Medulla oblongata (tissue), 1 donor: ENCODE results near the gene CNBD2.
"Not testable (repeated sequence)": the region's sequence is repeated elsewhere in the genome, so short reads cannot be mapped to it uniquely, and the experiment has no call there.

ENCODE experiments used
- DNase-seq: peaks from one replicate; pipeline ENCODE4 v3.0.0-alpha.2; 2015; ENCODE audit errors: extremely low spot score

Gene CNBD2

DNA sequence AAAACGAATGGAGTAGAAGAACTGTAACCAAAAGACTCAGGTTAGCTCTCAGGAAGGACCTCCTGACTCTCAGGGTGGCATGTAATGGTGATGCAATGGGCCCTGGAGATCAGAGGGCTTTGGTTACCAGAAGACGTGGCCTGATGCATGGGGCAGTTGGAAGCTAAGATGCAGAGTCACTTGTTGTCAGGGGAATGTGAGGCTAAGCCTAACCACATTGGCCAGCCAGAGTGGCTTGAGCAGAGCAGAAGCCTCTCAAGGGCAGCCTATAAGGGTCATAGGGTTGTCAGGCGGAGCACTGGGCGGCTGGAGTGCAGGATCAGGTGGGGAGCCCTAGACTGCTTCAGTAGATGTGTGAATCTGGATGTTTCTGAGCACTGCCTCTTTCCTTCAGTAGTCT is 5.9 kb downstream of the CNBD2 start:
- no peak for DNase-seq

DNA sequence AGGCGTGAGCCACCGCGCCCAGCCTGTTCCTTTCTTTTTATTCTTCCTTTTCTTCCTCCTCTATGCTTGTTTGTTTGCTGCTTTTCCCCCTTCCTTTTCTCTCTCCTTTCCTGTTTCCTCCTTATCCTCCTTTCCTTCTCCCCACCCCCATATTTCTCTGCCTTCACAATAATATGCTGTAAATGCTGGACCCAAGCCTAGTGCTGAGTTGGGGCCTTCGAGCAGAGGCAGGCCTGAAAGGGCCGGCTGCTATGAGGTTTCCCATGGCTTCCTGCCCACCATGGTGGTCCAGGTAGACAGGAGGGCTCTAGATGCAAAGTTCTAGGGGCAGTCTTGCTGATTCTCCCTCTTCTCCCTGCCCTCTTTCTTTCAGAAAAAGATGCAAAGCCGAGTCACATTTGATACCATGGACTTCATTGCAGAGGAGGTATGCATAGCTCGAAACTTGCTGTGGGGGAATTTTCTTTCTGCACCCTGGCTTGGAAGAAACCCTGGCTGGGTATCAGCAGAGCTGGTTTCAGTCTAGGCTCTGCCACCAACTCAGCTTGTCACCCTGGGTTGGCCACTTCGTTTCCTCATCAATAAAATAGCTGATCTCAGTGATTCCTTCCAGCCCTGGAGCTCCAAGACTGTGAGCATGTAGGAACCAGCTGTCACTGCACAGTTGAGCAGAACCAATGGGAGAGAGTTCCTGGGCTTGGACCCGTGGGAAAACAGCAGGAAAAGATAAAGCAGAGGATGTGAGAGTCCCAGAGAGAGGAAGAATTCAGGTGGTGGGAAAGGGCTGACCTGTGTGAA is 7.4 kb downstream of the CNBD2 start:
- DNase-seq: no peak

DNA sequence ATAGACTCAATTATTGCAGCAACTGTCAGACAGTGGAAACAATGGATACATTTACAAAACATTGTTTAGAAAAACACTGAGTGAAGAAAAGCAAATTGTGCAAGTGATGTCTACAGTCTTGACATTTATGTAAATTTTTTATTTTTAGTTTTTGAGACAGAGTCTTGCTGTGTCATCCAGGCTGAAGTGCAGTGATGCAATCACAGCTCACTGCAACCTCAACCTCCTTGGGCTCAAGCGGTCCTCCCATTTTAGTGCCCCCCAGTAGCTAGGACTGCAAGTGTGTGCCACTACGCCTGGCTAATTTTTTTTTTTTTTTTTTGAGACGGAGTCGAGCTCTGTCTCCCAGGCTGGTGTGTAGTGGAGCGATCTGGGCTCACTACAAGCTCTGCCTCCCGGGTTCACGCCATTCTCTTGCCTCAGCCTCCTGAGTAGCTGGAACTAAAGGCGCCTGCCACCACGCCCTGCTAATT is 9.7 kb downstream of the CNBD2 start:
- no peak for DNase-seq

DNA sequence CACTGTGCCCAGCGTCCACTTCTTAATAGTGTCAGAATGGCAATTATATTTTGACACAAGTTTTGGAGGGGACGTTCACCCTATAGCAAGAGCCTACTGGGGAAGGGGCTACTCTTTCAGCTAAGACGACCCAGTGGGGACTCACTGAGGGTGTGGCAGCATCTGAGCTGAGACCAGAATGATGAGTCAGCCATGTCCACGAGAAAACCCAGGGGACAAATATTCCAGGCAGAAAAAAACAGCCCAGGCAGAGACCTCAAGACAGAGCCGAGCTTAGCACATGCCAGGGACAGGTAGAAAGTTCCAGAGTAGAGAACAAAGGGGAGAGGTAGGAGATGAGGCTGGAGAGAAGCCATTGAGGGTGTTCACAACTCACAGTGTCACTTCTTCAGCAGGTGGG is 11.2 kb downstream of the CNBD2 start:
- no peak for DNase-seq

DNA sequence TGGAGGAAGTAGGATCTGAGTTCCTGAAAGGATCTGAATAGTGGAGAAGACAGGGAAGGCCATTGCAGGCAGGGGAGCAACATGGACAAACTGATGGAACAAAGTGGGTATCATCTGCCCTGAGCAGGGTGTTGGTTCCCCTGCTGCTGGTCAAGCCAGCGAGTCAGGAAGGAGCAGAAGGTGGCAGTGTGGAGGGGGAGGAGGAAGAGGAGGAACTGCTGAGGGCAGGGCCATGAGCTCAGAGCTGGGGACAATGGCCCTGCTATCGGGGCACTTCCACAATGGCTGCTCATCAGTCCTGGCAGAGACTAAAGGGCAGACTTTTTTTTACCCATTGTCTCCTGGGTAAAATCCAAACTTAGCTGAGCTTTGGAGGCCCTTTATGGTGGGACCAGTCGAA is 13.6 kb downstream of the CNBD2 start:
- DNase-seq: no peak

DNA sequence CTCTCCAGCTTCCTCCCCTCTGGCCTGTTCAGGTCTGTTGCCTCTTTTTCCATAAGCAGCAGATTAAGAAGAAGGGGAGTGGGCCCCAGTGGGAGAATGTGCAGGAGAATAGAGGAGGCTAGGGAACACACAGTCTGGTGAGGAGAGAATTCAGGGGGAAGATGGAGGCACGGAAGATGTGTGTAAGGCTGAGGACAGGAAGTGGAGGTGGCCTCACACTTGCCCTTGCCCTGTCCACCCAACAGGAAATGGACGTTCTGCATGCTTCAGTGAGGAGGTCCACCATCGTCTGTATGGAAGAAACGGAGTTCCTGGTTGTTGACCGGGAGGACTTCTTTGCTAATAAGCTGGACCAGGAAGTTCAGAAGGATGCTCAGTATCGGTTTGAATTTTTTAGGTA is 16.0 kb downstream of the CNBD2 start:
- DNase-seq: no peak

DNA sequence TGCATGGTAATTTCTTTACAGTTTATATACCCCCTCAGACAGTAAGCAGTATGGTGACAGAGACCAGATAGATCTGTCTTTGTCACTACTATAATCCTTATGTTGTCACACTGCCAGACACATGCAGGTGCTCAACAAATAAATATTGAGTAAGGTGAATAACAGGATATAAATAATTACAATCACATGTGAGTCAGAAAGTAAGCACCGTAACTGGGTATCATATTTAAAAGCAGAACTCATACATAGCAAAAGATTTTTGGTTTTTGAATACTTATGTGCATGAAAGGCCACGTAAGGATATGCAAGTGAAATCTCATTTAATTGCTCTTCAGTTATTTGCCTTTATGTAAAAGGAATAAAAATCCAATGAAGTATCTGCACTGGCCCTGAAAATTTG is 17.4 kb downstream of the CNBD2 start:
- no peak for DNase-seq

DNA sequence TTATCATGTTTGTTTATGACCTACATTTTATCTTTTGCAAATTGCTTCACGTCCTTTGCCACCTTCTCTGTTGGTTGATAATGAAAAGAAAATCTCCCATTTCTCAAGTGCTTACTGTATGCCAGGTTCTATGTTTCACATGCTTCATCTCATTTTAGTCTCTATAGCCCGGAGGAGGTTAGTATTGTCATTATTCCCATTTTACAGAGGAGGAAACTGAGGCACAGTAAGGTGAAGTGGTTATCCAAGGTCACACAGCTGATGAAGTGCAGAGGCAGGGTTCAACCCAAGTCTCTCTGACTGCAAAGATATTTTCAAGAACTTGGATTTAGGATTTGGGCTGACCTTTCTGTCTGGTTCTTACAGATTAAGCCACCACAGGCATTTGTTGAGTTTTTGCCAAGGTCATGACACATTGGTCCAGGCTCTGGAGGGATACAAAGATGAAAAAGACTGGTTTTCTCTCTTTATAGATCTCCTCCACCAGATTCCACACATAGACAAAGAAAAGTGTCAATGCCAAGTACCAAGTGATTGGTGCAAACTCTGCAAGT is 20.6 kb downstream of the CNBD2 start:
- DNase-seq: no peak

DNA sequence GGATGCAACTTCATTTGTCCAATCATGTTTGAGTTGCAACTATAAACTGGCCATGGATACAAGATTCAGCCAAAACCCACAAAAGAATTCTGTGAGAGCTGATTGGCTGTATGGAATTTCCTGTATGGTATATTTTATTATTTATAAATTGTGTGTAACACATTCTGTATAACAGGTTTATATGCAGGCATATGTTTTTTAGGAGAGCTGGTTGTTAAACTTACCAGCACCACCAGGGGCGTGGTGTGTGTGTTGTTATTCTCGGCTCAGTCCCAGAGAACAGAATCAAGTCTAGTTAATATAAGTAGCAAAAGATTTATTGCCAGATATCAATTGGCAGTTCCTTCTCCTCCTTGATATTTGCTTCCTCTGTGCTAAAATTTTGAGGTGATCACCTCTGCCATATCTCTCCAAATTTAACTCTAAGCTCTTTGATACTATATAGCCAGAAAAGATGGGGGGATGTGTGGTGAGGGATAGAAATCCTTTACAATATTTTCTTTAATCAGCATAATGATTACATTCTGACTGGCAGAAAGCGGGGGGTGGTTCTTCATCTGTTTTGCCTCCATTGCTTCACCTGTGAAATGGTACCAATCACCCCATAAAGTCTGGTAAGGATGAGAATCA is 22.9 kb downstream of the CNBD2 start:
- DNase-seq: no peak

DNA sequence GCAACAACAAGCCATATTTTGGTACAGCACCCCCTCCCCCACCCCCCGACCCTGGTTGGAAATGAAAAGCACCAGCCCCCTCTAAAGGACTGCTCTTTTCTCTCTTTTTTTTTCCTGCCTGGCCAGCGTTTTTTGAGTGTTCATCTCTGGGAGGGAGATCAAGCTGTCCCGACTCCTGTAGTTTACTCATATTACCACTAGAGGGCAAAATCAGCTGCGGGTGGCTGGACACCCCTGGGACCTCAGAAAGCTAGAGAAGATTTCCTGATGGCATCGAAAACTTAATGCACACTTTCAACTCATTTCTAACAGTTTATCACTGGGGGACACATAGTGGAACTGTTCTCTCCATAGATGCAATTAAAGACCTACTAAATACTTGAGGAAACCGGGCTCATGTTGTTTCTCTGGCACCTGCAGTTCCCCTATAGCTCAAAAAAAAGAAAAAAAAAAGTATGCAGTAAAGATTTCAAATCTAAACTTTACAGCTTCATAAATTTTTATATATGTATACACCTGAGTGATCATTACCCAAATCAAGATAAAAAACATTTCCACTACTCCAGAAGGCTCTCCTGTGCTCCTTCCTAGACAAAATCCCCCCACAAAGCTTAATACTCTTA is 24.4 kb downstream of the CNBD2 start:
- DNase-seq: peak; percentile 80

DNA sequence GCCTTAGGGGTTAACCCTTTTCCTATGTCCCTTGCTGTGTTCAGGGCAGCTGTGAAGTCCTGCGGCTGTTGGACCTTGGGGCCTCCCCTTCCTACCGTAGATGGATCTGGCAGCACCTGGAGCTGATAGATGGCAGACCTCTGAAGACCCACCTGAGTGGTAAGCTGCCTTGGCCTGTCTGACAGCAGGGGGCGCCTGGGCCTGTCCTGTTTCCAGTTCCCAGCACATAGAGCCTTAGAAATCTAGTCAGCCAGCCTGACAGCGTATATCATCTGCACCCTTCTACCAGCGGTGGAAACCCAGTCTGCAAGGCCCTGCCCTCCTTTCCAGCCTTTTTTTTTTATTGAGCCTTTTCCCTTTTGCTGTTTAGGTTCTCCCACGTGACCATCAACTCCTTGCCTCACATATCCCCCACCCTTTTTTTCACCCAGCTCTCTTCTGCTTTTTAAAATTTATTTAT is 26.6 kb downstream of the CNBD2 start:
- DNase-seq: peak; percentile 81

DNA sequence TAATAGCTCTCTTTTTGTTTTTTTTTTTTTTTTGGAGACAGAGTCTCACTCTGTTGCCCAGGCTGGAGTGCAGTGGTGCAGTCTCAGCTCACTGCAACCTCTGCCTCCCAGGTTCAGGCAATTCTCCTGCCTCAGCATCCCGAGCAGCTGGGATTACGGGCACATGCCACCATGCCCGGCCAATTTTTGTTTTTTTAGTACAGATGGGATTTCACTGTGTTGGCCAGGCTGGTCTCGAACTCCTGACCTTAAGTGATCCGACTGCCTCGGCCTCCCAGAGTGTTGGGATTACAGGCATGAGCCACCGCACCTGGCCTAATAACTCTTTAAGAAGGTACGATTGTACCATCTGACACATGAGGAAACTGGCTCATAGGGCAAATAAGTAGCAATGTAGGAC is 28.1 kb downstream of the CNBD2 start:
- DNase-seq: not testable (repeated sequence)

DNA sequence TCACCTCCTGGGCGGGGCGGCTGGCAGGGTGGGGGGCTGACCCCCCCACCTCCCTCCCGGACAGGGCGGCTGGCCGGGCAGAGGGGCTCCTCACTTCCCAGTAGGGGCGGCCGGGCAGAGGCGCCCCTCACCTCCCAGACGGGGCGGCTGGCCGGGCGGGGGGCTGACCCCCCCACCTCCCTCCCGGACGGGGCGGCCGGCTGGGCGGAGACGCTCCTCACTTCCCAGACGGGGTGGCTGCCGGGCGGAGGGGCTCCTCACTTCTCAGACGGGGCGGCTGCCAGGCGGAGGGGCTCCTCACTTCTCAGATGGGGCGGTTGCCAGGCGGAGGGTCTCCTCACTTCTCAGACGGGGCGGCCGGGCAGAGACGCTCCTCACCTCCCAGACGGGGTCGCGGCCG is 32.9 kb downstream of the CNBD2 start:
- DNase-seq: not testable (repeated sequence)

DNA sequence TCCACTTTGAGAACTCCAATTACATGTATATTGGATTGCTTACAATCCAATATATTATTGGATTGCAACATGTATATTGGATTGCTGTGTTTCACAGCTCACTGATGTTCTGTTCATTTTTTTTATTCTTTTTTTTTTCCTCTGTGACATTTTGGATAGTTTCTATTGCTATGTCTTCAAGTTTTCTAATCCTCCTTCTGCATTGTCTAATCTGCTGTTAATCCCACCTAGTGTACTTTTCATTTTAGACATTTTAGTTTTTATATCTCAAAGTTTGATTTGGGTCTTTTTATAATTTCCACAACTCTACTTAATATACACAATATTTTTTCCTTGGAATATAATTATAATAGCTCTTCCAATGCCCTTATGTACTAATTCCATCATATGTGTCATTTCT is 34.5 kb downstream of the CNBD2 start:
- no peak for DNase-seq

DNA sequence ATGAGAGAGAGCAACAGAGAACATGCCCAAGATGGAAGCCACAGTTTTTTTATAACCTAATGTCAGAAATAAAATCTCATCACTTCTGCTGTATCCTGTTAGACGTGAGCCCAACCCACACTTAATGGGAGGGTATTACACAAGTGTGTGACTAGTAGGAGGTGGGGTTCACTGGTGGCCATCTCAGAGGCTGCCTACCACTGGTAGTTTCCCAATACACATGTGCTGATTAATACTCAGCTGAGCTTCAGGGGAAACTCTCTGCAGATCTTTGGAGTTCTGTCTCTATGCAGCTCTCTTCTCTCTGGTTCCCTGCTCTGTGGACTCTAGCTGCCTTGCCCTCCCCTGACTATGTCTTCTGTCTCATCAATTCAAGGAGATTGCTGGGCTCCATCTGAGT is 35.7 kb downstream of the CNBD2 start:
- DNase-seq: no peak

DNA sequence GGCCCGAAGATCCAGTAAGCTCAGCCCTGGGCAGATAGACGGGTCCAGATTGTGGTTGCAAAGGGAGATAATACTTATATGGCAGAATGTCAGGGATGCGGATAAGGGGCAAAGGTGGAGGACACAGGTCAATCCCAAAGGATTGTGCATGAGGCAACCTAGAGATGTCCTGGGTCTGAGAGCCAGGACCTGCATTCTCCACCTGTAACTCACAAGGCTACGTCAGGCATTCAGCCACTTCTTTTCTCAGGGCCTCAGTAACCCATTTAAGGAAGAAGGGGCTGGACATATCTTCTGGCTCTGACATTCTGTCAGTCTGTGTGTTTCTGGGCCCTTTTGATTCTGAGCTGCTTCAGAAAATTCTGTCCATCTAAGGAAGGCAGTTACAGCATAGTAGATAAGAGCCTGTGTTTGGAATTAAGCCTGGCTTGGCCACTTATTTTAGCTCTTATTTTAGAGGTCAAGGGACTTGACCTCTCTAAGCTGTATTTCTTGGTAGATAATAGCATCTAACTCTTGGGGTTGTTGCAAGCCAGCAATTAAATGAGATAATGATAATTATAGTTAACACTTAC is 40.2 kb downstream of the CNBD2 start:
- DNase-seq: no peak

DNA sequence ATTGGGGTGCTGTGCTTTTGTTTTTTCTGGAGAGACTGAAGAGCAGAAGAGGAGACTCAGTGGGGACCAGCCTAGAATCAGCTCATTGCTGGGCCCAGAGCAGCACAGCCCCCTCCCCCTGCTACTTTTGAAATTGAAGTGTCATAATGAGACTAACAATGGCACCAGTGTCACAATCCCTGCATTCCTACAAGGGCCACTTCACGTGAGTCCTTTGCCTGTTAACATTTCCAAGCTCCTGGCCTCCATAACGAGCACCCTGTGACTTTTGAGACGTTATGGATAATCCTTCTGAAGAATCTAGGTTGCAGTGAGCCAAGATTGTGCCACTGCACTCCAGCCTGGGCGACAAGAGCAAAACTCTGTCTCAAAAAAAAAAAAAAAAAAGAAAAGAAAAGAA is 41.7 kb downstream of the CNBD2 start:
- DNase-seq: no peak

DNA sequence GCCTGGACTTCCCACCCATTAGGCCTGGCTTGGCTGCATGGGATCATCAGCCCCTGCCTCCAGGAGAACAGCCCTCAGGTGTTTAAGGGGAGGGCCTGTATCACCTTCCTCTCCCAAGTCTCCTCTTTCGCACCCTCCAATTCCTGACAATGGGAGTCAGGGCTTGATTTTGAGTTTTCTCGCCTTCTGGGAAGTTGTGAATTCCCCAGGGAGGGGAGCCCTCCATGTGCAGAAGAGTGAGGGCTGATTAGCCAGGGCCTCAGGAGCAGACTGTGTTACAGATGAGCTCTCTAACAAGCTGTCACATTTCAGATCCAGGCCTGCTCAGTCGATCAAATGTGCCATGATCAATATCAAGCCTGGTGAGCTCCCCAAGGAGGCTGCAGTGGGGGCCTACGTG is 42.4 kb downstream of the CNBD2 start:
- DNase-seq: no peak

DNA sequence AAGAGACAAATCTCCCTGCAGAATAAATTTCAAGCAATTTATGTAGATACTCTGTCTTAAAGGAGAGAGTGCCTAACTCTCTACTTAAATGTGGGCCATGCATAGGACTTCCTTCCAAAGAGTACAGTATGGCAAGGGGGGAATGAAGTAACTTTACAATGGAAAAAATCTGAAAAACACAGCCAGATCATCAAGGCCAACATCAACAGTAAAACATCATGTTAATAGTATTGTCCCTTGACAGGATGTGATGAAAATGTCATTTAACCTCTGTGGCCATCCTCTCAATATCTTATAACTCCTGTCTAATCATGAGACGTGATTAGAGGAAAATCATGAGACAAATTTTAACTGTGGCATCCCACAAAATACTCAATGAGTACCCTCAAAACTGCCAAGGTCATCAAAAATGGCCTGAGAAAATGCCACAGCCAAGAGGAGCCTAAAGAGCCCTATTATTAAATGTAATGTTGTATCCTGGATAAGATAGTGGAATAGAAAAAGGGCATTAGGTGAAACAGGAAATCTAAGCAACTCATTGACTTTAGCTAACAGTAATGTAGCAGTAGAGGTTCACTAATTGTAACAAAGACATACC is 47.5 kb downstream of the CNBD2 start:
- no peak for DNase-seq

DNA sequence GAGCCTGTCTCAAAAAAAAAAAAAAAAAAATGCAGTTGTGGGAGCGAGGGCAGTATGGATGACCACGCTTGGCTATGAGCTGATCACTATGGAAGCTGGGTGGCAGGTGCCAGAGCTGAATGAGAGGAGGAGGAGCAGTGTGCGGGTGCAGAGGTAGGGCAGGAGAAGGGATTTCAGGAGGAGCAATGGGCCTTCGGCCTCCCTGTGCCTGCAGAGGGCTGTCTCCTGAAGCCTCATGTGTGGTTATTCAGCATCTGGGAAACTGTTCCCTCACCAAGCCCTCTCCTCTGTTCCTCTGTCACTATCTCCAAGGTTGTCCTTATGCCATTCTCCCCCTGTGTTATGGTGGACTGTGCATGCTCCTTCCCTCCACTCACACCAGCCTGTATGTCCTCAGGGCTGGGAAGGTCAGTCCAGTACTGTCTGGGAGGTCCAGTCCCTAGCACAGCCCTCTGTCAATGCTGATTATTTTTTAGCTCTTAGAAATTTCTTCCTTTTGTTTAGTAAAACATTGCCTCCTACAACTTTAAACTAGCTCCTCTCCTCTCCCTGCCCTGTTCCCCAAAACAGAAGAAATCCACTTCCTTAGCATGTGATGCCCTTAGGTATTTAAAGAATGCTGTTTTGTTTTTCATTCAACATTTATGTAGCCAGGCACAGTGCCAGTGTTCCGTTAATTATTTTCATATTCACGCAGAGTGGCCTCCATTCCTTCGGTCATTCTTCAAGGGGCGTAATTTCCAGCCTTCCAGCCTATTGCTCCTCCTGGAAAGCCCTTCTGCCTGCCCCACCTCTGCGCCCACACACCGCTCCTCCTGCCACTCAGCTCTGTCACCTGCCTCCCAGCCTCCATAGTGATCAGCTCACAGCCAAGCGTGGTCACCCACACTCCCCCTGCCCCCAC is 48.9 kb downstream of the CNBD2 start:
- no peak for DNase-seq
